ENCODE results near the gene PPP1R12C.

The PPP1R12C gene

GRCh38 chr19:55041627-55042343 is 75.7 kb downstream of the PPP1R12C start:
- no peak for DNase-seq

GRCh38 chr19:55041244-55041626 is 76.2 kb downstream of the PPP1R12C start:
- no peak for DNase-seq

All from cortex of kidney (tissue), 1 donor.